HG03520 (cell line): ENCODE data around the gene ZC3H8.
A peak's percentile ranks its signal among the peaks of the same experiment; 100 is the strongest.
"Not testable (repeated sequence)": the region's sequence is repeated elsewhere in the genome, so short reads cannot be mapped to it uniquely, and the experiment has no call there.

Experiments used
- ATAC-seq: cut with Tn5 transposase; IDR thresholded peaks from one replicate; pipeline ENCODE4 v1.9.1; 2021; ENCODE audit warnings: mild to moderate bottlenecking, moderate library complexity; ENCODE audit not compliant: unreplicated experiment

ZC3H8 gene

GRCh38 chr2:112254466-112255240, at the start of gene ZC3H8:
Gene ZC3H8 (minus strand): TSS chr2:112255042. CDS start chr2:112254981, 61 bp downstream.
- ATAC-seq = peak; percentile 82

- ATAC-seq = no peak
Measured at GRCh38 chr2:112304298-112304941, 49.6 kb upstream of the ZC3H8 start.

GRCh38 chr2:112301973-112302372, 47.1 kb upstream of the ZC3H8 start:
- no peak for ATAC-seq

- ATAC-seq = no peak
Measured at GRCh38 chr2:112301171-112301584, 46.3 kb upstream of the ZC3H8 start.

GRCh38 chr2:112296407-112296806, 41.6 kb upstream of the ZC3H8 start:
- no peak for ATAC-seq

GRCh38 chr2:112295407-112296078, 40.7 kb upstream of the ZC3H8 start:
- ATAC-seq = no peak

- no peak for ATAC-seq
Measured at GRCh38 chr2:112293636-112294401, 39.0 kb upstream of the ZC3H8 start.

GRCh38 chr2:112290648-112291047, 35.8 kb upstream of the ZC3H8 start:
- no peak for ATAC-seq

GRCh38 chr2:112290088-112290487, 35.2 kb upstream of the ZC3H8 start:
- ATAC-seq = no peak

- not testable (repeated sequence) for ATAC-seq
Measured at GRCh38 chr2:112283535-112283934, 28.7 kb upstream of the ZC3H8 start.

- not testable (repeated sequence) for ATAC-seq
Measured at GRCh38 chr2:112282066-112282465, 27.2 kb upstream of the ZC3H8 start.

- no peak for ATAC-seq
Measured at GRCh38 chr2:112277596-112278220, 22.9 kb upstream of the ZC3H8 start.

- no peak for ATAC-seq
Measured at GRCh38 chr2:112276954-112277353, 22.1 kb upstream of the ZC3H8 start.

GRCh38 chr2:112275887-112276773, 21.3 kb upstream of the ZC3H8 start:
- peak; percentile 40 for ATAC-seq

- peak; percentile 92 for ATAC-seq
Measured at GRCh38 chr2:112275311-112275886, 20.6 kb upstream of the ZC3H8 start, which contains the start of gene ZC3H6. Gene ZC3H6 (plus strand): TSS chr2:112275597. CDS start chr2:112275995, 398 bp downstream.

GRCh38 chr2:112273349-112273748, 18.5 kb upstream of the ZC3H8 start:
- no peak for ATAC-seq

- ATAC-seq = no peak
Measured at GRCh38 chr2:112272669-112273068, 17.8 kb upstream of the ZC3H8 start.

GRCh38 chr2:112268547-112268946, 13.7 kb upstream of the ZC3H8 start:
- no peak for ATAC-seq

GRCh38 chr2:112262876-112263275, 8.0 kb upstream of the ZC3H8 start:
- ATAC-seq = no peak
